GM18526 (cell line): ENCODE measurements around the gene MBD5.

ENCODE experiments used
- POLR2A ChIP-seq: IDR thresholded peaks from 3 replicates; pipeline ENCODE4 v1.6.1; 2011; ENCODE audit not compliant: insufficient read length; ENCODE audit errors: extremely low read depth

Gene MBD5

GRCh38 chr2:148161909-148162435, 141.1 kb downstream of the MBD5 start:
- no peak for TF ChIP-seq POLR2A

- TF ChIP-seq POLR2A, result no peak
Observed at GRCh38 chr2:148162871-148163270, 142.0 kb downstream of the MBD5 start.

DNA sequence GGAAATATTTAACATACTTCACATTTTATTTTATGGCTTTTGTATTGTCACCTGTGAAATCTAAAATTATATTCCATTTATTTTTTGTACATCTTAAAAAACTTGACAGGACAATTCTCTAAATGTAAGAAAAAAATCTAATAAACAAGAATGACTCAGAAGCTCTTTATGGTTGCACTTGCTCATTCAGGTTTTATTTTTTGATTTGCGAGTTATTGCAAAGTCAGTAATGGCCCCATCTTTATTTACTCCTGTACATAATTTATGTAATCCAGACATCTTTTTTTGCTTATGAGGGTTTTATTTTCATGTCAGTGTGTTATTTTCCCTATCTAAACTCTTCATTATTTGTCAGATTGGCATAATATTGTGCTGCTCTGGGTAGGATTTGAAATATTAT, 145.1 kb downstream of the MBD5 start:
- TF ChIP-seq POLR2A, result no peak

GRCh38 chr2:148167241-148167766, 146.4 kb downstream of the MBD5 start:
- TF ChIP-seq POLR2A, result no peak

GRCh38 chr2:148167855-148168254, 147.0 kb downstream of the MBD5 start:
- no peak for TF ChIP-seq POLR2A

GRCh38 chr2:148172131-148172753, 151.4 kb downstream of the MBD5 start:
- TF ChIP-seq POLR2A, result no peak

DNA sequence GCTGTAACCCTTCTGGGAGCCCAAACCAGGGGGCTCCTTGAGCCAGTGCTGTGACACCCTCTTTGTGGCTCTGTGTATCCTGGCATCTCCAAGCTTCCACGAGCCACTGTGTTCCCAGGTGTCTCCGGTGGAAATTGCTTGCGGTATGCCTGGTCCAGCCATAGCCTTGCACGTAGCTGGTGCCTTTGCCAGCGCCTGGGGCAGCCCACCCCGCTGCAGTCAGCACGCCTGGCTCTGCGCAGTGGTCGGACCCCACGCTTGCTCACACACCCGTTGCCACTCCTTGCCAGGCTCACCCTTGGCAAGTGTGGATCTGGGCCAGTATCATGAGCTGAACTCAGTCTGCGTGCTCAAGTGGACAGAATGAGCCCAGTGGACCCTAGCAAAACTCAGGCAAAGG, 152.3 kb downstream of the MBD5 start:
- TF ChIP-seq POLR2A, result no peak

GRCh38 chr2:148177559-148177958, 156.7 kb downstream of the MBD5 start:
- no peak for TF ChIP-seq POLR2A

DNA sequence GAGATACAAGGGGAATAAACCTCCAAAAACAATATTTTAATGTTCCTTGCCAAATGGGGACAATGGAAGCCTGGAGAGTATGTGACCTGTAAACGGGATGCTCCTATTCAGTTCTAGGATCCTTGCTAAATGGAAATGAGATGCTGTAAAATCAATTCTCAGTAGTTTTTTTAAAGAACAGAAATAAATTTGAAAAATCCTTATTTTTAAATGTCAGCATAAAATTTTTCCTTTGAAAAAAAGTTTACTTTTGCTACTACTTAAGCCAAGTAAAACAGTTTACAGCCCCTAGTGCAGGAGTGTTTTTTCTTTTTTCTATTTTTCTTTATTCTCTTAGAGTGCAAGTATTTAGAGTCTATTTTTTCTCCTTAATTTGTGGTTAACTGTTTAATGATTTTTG, 158.8 kb downstream of the MBD5 start:
- no peak for TF ChIP-seq POLR2A

- no peak for TF ChIP-seq POLR2A
Observed at GRCh38 chr2:148184976-148185375, 164.1 kb downstream of the MBD5 start.

DNA sequence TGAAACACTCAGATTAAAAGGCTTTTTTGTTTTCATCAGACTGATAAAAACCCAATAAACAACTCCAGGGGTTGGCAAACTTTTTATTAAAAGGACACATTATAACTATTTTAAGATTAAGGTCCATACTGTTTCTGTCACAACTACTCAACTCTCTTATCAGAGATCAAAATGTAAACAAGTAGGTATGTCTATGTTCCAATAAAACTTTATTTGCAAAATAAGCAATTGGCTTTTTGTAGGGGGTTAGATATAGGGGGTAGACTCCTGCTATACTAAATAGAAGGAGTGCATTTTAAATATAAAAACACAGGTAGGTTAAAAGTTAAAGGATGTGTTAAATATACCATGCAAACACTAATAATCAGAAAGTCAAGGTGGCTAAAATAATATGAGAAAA, 174.0 kb downstream of the MBD5 start:
- no peak for TF ChIP-seq POLR2A

GRCh38 chr2:148201075-148202004, 180.4 kb downstream of the MBD5 start:
- no peak for TF ChIP-seq POLR2A

DNA sequence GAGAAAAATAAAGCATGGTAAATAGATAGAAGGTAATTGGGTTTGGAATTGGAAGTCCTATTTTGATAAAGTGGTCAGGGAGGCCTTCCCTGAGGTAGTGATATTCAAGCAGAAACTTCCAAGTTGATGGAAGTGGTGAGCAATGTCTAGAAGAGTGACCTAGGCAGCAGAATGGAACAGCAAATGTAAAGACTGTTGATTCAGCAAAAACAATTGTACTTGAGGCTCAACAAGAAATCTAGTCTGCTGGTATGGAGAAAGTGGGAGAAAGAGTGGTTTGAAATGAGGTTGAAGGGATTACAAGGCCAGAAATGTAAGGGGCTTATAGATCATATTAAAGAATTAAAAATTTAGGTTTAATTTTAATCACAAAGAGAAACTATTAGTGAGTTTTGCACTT, 181.3 kb downstream of the MBD5 start:
- no peak for TF ChIP-seq POLR2A

DNA sequence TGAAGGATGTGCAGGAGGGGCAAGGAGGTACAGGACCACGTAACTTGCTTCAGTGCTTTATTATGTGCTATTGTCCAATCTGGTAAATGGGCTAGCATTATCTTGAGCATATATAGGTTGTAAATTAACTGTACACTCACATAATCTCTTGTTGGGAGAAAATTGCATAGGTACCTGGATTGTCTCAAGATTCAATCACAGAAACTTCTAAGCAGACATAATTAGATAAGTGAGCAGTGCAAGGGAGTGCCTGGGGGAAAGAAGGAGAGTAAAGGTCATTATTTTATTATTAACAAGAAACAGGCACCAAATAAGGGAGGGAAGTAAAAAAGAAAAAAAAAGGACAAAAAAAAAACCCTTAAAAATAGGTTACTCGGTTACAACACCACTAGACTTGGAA, 186.2 kb downstream of the MBD5 start:
- TF ChIP-seq POLR2A, result no peak

DNA sequence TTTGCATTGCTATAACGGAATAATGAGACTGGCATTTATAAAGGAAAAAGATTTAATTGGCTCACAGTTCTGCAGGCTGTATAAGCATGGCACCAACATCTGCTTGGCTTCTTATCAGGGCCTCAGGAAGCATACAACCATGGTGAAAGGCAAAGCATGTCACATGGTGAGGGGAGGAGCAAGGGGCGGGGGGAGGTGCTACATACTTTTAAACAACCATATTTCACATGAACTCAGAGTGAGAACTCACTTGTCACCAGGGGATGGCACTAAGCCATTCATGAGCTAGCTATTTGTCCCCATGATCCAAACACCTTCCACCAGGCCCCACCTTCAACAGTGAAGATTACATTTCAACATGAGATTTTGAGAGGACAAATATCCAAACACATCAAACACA, 188.7 kb downstream of the MBD5 start:
- no peak for TF ChIP-seq POLR2A
